NCI-H748 (cell line): Measurements from ENCODE around the gene GIPC3.
A peak's percentile ranks its signal among the peaks of the same experiment; 100 is the strongest.
"Not testable (repeated sequence)": the region's sequence is repeated elsewhere in the genome, so short reads cannot be mapped to it uniquely, and the experiment has no call there.

Source experiments
- DNase-seq: peaks from one replicate; lab custom pipeline; 2025; ENCODE audit not compliant: unreplicated experiment; lab: John Stamatoyannopoulos, UW

Gene GIPC3

DNA sequence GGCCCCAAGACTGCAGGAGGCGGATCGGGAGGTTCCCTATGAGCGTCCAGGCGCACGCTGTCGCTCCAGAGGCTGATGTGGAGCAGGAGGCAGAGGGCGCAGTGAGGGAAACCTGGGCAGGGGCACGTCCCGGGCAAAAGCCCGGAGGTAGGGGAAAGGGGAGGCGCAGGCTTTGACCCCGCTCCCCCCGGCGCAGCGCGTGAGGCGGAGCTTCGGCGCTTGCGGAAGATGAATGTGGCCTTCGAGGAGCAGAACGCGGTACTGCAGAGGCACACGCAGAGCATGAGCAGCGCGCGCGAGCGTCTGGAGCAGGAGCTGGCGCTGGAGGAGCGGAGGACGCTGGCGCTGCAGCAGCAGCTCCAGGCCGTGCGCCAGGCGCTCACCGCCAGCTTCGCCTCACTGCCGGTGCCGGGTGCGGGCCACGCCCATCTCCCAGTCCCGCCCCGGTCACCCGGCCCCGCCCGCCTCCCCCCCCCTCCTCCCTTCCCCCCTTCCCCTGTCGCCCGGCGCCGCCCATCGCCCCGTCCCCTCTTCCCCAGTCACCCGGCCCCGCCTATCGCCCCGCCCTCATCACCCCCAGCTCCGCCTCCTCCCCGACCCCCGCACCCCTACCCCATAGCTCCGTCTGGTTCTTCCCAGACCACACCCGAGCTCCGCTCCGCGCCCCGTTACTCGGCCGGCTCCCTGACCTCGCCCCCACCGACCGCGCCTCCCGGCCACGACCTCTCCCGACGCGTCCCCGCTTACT is 8.4 kb upstream of the GIPC3 start:
- DNase-seq: no peak

DNA sequence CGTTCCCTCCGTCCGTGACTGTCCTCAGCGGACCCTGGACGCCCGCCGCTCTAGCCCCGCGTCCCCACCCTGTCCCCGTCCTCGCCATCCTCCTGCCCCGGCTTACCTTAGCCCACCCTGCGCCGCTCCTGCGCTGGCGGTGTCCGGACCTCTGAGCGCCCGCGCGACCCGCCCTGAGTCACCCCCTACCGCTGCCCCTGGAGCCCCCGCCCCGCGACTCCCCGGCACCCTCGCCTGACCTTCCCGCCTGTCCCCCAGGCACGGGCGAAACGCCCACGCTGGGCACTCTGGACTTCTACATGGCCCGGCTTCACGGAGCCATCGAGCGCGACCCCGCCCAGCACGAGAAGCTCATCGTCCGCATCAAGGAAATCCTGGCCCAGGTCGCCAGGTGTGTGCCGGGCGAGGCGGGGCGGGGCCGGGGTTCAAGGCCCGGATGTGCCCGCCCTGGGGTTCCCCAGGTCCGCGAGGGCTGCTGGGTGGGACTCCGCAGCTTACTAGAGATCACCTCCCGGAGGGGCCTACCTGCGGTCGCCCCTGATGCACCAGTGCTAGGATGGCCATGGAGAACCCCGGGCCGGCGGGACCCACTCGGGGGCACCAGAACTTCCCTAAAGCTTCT is 7.4 kb upstream of the GIPC3 start:
- DNase-seq: no peak

DNA sequence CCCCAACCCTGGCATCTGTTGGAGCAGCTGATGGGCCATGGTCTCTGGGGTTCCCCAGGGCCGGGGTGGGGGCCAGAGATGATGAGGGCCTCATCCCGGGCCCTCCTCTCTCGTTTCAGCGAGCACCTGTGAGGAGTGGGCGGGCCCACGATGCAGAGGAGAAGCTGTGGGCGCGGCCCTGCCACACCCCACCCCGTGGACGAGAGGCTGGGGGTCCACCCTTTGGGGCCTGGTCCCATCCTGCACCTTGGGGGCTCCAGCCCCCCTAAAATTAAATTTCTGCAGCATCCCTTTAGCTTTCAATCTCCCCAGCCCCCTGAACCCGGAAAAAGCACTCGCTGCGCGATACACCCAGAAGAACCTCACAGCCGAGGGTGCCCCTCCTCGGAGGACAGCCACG is 6.9 kb upstream of the GIPC3 start:
- no peak for DNase-seq

DNA sequence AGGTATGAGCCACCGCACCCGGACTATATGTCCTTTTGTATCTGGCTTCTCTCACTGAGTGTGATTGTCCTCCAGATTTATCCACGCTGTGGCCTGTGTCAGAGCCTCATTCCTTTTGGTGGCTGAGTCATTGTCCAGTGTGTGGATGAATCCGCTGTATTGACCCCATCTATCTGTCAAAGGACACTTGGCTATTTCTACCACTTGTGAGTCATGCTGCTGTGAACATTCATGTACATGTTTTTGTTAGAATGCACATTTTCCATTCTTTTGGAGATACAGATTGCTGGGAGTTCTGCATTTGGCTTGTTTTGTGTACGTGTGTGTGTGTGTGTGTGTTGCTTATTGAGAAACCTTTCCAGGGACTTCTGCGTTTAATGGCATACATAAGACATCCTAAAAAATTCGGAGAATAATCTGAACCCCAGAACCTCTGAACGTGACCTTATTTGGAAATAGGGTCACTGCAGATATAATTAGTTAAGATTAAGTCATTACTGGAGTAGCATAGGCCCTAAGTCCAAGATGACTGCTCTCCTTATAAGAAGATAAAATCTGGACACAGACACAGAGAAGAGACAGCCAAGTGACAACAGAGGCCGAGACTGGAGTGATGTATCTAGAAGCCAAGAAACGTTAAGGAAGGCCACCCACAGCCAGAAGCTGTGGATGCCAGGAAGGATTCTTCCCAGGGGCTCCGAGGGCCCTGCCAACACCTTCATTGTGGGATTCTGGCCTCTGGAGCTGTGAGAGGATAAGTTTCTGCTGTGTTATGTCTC is 4.9 kb upstream of the GIPC3 start:
- no peak for DNase-seq

DNA sequence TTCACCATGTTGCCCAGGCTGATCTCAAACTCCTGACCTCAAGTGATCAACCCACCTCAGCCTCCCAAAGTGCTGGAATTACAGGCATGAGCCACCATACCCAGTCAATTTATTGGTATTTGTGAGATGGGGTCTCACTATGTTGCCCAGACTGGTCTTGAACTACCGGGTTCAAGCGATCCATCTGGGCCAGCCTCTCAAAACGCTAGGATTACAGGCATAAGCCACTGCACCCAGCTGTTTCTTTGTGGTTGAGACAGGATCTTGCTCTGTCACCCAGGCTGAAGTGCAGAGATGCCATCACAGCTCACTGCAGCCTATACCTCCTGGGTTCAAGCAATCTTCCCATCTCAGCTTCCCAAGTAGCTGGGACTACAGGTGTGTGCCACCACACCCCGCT is 3.5 kb upstream of the GIPC3 start:
- not testable (repeated sequence) for DNase-seq

DNA sequence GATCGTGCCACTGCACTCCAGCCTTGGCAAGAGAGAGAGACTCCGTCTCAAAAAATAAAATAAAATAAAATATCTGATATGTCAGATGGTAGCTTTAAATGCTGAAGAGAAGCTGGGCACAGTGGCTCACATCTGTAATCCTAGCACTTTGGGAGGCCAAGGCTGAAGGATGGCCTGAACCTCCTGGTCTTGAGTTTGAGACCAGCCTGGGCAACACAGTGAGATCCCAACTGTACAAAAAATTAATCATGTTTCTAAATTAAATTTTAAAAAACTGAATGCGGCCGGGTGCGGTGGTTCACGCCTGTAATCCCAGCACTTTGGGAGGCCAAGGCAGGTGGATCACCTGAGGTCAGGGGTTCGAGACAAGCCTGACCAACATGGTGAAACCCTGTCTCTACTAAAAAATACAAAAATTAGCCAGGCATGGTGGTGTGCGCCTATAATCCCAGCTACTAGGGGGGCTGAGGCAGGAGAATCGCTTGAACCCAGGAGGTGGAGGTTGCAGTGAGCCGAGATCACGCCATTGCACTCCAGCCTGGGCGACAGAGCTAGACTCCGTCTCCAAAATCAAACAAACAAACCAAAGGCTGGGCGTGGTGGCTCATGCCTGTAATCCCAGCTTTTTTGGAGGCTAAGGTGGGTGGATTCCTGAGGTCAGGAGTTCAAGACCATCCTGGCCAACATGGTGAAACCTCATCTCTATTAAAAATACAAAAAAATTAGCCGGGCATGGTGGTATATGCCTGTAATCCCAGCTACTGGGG is 1.1 kb upstream of the GIPC3 start:
- not testable (repeated sequence) for DNase-seq

DNA sequence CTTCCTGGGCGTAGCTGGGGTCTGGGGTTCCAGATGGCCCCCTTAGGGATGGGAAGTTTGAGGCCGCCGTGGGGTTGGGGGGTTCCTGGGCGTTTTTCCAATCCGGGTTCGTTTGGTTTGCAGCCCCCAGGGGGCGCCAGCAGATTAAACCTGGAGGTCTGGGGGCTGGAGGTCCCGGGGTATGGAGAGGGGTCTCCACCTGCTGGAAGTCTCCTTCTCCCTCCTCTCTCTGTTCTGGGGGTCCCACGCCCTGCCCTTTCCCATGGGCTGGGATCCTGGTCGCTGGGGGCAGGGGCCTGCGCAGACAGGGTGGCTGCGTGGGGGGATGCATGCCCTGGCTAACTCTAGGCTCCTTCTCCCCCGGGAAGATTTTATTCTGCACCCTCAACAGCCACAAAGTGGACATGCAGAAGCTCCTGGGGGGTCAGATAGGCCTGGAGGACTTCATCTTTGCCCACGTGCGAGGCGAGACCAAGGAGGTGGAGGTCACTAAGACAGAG is 899 bp downstream of the GIPC3 start:
- DNase-seq: peak; percentile 25

DNA sequence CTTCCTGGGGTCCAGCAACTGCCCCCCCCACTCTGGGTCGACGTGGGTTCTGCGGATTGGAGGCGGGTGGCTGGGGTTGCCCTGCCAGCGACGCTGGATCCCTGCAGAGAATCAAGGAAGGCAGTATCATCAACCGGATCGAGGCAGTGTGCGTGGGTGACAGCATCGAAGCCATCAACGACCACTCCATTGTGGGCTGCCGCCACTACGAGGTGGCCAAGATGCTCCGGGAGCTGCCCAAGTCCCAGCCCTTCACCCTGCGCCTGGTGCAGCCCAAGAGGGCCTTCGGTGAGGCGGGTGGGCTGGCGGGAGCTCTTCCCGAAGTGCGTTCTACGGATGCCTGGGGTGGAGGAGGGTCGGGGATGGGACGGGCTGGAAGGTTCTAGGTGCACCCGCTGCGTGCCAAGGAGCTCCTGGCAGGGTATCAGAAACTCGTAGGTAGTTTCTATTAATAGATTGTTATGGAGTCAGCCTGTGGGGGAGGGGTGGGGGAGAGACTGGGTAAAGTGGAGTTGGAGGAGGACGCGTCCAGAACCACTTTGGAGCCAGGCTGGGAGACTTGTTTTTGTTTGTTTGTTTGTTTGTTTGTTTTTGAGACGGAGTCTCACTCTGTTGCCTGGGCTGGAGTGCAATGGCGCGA is 1.5 kb downstream of the GIPC3 start:
- DNase-seq: no peak

DNA sequence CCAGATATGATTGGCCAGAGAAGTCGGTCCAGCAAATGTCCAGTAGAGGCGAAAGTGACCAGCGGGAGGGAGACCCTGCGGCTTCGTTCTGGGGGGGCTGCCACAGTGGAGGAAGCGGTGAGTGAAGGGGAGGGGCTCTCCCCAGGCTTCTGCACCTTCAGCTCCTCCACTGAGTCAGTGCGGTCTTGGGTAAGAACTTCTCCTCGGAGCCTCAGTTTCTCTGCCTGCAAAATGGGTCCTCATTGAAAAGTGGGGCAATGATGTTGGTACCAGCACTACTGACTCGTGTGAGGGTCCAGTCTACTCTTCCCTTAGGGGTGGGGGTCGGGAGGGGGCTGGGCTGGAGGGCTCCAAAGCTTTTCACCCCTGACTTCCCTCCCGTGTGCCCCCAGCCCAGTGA is 4.2 kb downstream of the GIPC3 start:
- no peak for DNase-seq

DNA sequence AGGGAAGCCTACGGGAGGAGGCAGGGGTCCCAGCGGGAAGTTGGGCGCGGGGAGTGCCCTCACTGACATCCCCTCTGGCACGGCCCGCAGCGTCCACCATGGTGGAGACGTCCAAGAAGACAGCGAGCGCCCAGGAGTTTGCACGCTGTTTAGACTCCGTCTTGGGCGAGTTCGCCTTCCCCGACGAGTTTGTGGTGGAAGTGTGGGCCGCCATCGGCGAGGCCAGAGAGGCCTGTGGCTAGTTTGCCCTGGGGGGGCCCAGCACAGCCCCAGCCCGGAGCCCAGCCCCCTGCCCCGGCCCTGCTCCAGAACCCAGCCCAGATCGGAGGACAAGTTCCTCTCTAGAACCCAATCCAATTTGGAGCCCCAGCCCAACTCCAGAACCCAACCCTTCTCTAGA is 4.7 kb downstream of the GIPC3 start:
- no peak for DNase-seq

DNA sequence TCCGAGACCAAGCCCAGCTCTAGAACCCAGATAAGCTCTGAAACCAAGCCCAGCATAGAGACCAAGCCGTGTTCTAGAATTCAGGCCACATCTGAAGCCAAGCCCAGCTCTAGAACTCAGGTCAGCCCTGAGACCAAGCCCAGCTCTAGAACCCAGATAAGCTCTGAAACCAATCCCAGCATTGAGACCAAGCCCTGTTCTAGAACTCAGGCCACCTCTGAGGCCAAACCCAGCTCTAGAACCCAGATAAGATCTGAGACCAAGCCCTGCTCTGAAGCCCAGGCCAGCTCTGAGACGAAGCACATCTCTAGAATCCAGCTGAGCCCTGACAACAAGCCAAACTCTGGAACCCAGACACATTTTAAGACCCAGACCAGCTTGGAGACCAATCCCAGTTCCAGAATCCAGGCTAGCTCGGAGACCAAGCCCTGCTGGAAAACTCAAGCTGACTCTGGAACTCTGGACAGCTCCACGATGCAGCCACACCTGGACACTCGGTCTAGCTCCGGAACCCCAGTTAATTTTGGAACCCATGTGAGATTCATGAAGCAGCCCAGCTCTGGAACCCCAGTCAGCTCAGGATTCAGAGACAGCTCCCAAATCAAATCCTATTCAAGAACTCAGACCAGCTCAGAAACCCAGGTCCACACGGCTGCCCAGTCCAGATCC is 5.8 kb downstream of the GIPC3 start:
- DNase-seq: no peak

DNA sequence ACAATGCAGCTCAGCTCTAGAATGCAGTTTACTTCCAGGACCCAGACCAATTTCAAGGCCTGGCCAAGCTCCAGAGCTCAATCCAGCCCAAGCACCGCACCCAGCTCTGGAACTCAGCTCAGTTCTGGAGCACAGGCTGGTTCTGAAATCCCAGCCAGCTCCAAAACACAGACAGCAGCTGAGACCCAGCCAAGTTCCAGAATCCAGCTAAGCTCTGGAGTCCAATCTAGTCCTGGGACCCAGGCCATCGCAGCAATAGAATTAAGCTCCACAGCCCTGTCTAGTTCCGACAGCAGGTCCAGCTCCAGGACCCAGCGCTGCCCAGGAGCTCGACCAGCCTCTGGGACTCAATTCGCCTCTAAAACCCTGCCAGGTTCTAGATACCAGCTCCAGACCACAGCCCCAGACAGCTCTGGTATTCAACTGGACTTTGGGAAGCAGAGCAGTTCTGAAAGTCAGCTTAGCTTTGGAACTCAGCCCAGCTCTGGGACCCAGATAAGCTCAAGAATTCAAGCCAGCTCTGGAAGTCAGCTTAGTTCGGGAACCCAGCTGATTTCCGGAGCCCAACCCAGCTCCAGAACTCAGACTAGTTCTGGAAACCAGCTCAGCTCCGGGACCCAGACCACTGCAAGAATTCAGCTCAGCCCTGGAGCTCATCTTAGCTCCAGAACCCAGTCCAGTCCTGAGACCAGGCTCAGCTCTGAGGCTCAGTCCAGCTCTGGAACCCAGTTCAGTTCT is 6.8 kb downstream of the GIPC3 start:
- DNase-seq: no peak

DNA sequence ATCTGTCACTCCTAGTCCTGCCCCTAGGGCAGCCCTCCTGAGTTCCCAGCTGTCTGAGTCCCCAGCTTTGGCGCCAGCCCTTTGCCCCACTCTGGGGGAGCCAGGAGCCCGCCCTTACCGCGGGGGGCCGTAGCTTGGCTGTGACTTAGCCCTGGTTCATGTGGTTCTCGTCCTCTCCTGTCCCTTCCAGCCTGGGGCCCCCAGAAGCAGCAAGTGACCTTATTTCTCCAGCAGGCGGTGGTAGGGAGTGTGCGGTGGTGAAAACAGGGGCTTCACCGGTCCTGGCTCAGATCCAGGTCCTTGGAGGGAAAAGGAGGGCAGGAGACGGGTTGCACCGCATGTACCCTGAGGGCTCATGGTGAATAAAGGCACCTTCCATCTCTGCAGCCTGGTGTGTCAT is 7.9 kb downstream of the GIPC3 start:
- DNase-seq: no peak

DNA sequence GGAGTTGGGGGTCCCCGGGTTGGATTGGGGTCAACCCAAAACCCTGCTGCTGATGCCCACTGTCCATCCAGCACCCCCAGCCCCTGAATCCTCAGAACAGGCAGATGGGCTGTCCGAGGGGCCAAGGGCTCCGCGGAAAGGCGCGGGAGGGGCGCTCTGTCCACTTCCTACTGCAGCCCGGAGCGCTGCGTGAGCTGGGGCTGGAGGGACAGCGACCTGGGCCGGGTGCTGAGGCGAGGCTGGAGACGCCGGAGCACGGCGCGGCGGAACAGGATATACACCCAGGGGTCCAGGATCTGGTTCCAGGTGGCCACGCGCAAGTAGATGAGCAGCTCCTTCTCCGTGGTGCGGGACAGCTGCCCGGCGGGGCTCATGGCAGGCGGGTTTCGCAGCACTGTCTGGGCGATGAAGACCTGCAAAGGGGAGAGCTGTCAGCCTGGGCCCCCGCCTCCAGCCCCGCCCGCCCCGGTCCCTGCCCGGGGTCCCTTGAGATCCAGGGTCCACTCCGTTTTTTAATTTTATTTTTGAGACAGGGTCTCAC is 10.3 kb downstream of the GIPC3 start:
- DNase-seq: no peak

DNA sequence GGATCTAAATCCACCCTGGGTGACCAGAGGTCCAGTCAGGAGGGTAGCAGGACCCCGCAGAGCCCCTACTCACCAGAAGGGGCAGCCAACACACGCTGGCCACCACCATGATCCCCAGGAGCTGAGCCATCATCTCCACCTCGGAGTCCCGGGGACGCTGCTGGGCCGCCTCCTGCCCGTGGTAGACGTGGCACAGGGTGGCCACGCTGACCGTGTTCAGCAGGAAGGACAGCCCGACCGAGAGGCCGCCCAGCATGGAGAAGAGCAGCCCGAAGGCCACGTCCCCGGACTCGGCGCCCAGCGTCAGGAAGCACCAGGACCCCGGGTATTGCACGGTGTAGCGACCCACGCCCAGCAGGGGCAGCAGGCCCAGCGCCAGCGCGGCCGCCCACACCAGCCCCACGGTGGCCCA is 14.5 kb downstream of the GIPC3 start:
- no peak for DNase-seq

DNA sequence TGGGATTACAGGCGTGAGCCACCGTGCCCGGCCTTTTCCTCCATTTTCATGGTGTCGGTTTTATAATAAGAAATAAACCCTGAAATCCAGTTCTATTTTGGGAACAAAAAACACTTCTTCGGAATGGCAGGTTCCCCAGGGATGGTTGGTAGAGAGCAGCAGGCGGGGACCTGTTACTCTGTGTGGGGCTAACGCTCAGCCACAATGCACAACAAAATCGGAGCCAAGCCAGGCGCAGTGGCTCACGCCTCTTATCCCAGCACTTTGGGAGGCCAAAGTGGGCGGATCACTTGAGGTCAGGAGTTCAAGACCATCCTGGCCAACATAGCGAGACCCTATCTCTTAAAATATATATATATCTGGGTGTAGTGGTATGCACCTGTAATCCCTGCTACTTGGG is 15.7 kb downstream of the GIPC3 start:
- DNase-seq: no peak

DNA sequence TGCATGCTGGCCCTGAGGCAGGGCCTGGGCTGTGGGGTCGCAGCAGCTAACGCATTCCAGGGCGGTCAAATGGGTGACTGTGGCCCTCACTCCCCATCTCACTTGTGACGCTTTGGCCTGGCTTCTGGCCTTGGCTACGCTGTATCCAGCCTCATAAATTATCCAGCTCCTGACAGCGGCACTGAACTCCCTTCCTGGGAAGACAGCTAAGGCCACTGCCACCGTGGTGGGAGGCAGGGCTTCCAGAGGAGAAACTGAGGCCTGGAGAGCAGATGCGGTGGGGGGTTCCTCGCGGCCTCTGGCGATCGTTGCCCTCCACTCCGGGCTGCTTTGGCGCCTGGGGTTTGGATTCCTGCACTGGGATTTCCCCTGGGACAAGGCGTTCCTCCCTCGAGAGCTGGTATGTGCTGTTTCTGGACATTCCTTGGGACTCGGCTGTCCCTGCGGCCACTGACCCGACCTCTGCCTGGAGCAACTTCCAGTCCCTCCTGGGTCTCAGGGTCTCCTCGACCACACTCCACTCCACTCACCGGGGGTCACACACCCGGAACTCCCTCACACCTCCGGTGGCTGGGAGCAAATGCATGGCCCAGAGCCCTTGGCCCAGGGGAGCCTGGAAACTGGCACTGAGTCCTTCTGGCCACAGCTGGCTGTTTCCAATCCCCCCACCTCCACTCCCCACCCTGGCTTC is 18.0 kb downstream of the GIPC3 start:
- DNase-seq: no peak

DNA sequence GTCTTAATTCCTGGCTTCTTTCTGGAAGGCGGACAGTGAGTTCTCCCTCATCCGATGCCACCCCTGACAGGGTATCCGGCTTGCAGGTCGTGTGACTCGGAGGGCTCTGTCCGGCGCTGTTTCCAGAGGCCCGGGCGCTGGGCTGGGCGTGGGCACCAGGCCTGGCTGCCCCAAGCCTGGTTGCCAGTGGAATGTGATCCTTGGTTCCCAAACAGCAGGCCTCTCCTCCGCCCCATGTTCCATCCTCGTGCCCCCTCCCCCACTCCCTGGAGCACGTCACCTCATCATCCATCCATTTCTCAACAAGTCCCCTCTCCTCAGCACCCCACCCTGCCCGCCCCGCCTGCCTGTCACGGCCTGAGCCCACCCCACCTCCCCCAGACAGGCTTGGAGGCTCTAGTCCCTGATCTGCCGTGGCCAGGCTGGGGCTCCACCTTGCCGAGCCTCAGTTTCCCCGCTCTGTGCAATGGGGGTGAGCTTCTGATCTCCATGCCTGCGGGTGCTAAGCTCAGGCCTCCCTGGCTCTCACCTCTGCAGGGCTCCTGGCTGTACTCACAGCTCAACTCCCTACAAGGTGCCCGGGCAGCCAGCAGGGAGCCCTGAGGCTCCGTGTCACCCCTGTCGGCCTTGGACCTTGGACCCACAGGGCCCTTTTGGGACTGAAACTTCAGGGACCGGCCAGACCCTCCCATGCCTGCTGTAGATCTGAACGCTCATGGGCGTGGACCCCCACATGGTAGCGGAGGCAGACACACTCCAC is 19.1 kb downstream of the GIPC3 start:
- DNase-seq: no peak
